Measurements from ENCODE around the gene N4BP2L1. TPM values are rescaled to one million over a fixed set of nuclear protein-coding genes. Genes with fewer than 3 reads are reported as not detected.

The N4BP2L1 gene
- total and polyA plus RNA-seq, 2 of the 8 experiments (the other 6 are each of a cell fraction or from before 2014, with no cell fraction given): 1.3 to 3.1 TPM

DNA sequence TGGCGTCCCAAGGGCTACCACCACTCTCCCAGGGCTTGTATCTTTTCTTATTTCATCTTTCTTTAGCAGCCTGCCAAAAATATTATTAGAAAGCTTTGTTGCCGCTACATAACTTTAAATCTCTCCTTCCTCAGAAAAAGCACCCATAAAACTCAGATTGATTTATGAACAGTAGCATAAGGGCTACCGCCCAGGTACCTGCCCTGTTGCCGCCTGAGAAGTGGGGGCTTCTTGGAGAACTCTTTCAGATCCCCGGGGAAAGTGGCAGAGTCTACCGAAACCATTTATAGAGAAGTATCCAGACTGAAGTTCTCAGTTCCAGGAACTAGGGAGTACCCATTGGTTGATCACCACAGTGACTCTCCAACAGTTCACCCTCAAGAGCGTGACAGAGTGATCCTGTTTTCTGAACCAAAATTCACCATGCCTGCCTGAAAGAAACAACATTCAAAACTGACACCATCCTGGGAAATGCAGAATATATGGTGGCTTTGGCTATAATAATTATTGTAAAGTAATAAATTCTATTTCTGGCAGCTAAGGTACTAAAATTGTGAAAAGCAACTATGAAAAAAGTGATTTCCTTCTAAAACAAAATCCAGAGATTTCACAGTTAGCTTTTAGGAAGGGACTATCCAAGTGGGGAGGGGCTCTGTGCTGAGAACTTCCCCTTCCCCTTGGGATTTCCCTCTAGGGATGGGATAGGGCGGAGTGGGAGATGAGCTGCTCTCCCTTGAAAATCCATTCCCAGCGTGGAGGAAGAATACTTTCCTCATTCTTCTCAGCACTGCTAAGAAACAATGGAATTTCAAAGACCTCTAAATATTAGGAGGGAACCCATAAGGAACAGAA is 877 bp upstream of the N4BP2L1 start:
- Histone ChIP-seq H4K20me1 (replicated peaks in 1 of 2; ENCODE audit: control insufficient read depth in 1 of 2, insufficient read depth in 2 of 2, low read length in 2 of 2) (peaks cover 0 to 2% of the 10 kb centered on the region in 2 experiments), H2BK20ac (ENCODE audit: low read length) (no peak overlapping the region), H3K4me1 (replicated peaks in 1 of 4; ENCODE audit: control insufficient read depth in 3 of 4, insufficient read depth in 4 of 4, low read length in 3 of 4) (peaks cover 4% of the 10 kb centered on the region in 4 experiments; a peak in 5 of 7 replicates), H3K9me3 (ENCODE audit: insufficient read depth in 2 of 2, low read depth in 1 of 2, low read length in 1 of 2) (no peaks in the 10 kb centered on the region), H2BK120ac (replicated peaks; ENCODE audit: low read depth, low read length) (no peak overlapping the region), H2BK15ac (ENCODE audit: low read length) (no peak overlapping the region), H2BK5ac (ENCODE audit: low read depth, low read length) (no peak overlapping the region), H3K36me3 (ENCODE audit: control insufficient read depth in 2 of 4, insufficient read depth in 4 of 4, low read length in 3 of 4) (no peaks in the 10 kb centered on the region), H4K91ac (replicated peaks; ENCODE audit: insufficient read length, low read length) (no peak overlapping the region), H3K9ac (replicated peaks in 1 of 4; ENCODE audit: extremely low read depth in 1 of 4, low read depth in 3 of 4, low read length in 3 of 4) (no peak overlapping the region), H3K18ac (ENCODE audit: extremely low read depth, low read length) (no peak overlapping the region), H3K79me1 (ENCODE audit: low read depth, low read length) (no peaks in the 10 kb centered on the region; the same call in 1 of the 2 replicates), H3K4ac (replicated peaks; ENCODE audit: insufficient read length, low read depth, low read length) (no peak overlapping the region), H4K5ac (ENCODE audit: insufficient read length, low read depth, low read length) (peak overlapping the region; percentile 10), H3K56ac (replicated peaks; ENCODE audit: insufficient read length, low read depth, low read length) (no peak overlapping the region), H3K4me2 (ENCODE audit: insufficient read depth in 1 of 2, low read depth in 2 of 2, low read length in 2 of 2) (peak overlapping the region; percentile 77 to 94), H3K23ac (ENCODE audit: insufficient read length) (no peak overlapping the region), H3K23me2 (ENCODE audit: low read depth, low read length) (peaks cover 5% of the 10 kb centered on the region; the same call in 1 of the 2 replicates), H3K4me3 (ENCODE audit: extremely low read depth in 1 of 4, insufficient read depth in 2 of 4, low read depth in 3 of 4, low read length in 4 of 4) (peak overlapping the region; percentile 61 to 84 (median 83); a peak in 6 of 8 replicates), H2AFZ (ENCODE audit: low read length) (peak overlapping the region; percentile 61; the same call in 1 of the 2 replicates), H3K14ac (ENCODE audit: insufficient read length) (no peak overlapping the region), H2AK5ac (ENCODE audit: low read depth, low read length) (no peak overlapping the region), H2BK12ac (ENCODE audit: low read depth, low read length) (no peak overlapping the region), H4K8ac (ENCODE audit: extremely low read depth, insufficient read depth, low read length) (no peak overlapping the region), H3K27me3 (replicated peaks in 1 of 4; ENCODE audit: control insufficient read depth in 3 of 4, extremely low read depth in 1 of 4, insufficient read depth in 3 of 4, low read length in 3 of 4) (peaks cover 0 to 10% (median 6%) of the 10 kb centered on the region in 4 experiments; a peak in 5 of 7 replicates), H3K79me2 (ENCODE audit: control insufficient read depth in 1 of 2, insufficient read depth in 2 of 2, low read length in 2 of 2) (no peaks in the 10 kb centered on the region), H3K27ac (ENCODE audit: low read depth, low read length) (no peak overlapping the region)
- TF ChIP-seq TAF7 (optimal IDR thresholded peaks at IDR 0.05; ENCODE audit: borderline replicate concordance, low read depth, low read length) (no peak), SUZ12 (IDR thresholded peaks at IDR 0.05; ENCODE audit: low read length) (no peak)
- no peak for FAIRE-seq
- DNase-seq (ENCODE audit: low read depth in 1 of 2, low spot score in 2 of 2): no peak
- 82% methylated on average over 9 of the region's 9 CpGs; no CpG with 5 or more reads in 1 of the 2 experiments for WGBS, 2 experiments (ENCODE audit: extremely low coverage in 1 of 2, insufficient coverage in 1 of 2, insufficient read length in 1 of 2, insufficient replicate concordance in 2 of 2, low coverage in 1 of 2, low lambda C conversion rate in 2 of 2, missing lambda C conversion rate in 1 of 2)
- POLR2A ChIA-PET (ENCODE audit: partially characterized antibody): interaction anchor here (0.9 to 2.2 kb wide), 3 partner anchors 19 to 110 kb away, joined by 5 to 6 read pairs (median 6); partner anchors contain the start of gene N4BP2L2
- CTCF ChIA-PET (ENCODE audit: partially characterized antibody): interaction anchor here (0.6 to 1.9 kb wide), 6 partner anchors 14 to 375 kb away, joined by 3 to 8 read pairs (median 3); no protein-coding TSS in a partner anchor

Data from H1 (cell line).